T follicular helper cell (primary cell): ENCODE measurements around the gene PXYLP1.
A peak's percentile ranks its signal among the peaks of the same experiment; 100 is the strongest.

Source experiments
- DNase-seq: peaks from one replicate; pipeline ENCODE4 v3.0.0-alpha.2; 2020; ENCODE audit warnings: low read depth

Gene PXYLP1

DNA sequence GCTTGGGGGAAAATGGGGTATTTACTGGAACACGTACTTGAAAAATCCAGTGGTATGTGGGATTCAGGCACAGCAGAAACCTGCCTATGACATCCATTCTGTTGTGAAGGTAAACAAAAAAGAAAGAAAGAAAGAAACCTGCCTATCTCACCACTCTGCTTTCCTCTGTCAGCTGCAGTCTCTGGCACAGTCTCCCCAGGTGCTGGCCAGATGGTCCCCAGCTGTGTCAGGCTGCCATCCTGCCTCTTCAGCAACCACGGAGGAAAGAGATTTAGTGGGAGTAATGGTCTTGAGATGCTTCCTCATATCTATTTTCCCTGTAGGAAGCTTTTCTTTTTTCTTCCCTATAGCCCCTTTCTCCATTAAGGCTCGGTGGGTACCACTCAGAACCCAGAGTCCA is 2.5 kb upstream of the PXYLP1 start:
- no peak for DNase-seq

DNA sequence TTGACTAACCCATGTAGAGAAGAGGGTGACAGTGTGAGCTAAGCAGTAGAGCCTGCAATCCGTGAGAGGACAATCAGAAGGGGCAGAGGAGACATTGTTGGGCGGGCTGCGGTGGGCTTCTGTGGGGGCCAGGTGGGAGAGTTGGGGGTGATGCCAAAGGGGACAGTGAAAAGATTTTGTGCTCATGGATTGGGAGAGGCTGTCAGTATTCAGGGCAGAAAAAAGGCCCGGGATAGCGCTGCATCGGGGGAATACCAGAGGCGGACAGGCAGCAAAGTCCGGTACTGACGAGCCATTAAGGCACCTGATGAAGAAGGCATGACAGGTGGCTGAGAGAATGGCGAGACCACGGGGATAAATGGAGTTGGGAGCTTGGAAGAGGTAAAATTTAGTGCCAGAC is 1.3 kb upstream of the PXYLP1 start:
- DNase-seq, result no peak

GRCh38 chr3:141231952-141232823 is 563 bp downstream of the PXYLP1 start:
- DNase-seq, result no peak

- no peak for DNase-seq
Measured at GRCh38 chr3:141233457-141234161, 2.0 kb downstream of the PXYLP1 start.

- no peak for DNase-seq
Measured at GRCh38 chr3:141234283-141234682, 2.7 kb downstream of the PXYLP1 start.

DNA sequence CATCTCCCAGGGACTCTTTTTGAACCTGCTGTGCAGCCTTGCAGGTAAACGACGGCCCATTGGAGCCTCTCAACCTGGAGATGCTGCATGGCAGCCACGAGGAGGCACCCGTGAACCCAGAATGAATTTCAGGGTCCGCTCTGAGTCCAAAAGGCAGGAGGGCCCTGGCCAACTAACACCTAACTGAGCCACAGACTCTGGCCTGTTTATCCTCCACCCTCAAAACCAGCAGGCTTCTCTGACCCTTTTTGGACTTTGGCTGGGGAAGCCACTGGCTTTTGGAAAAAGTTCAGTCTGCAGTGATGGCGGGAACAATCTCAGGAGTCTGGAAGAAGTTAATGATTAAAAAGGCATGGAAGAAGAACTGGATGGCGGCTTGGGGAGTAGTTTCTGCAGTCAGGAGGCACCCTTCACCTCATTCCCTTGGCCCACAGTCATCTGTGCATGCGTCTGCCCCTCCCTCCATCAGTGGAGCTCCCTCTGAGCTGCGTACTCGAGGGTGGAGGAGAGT is 4.1 kb downstream of the PXYLP1 start:
- no peak for DNase-seq

DNA sequence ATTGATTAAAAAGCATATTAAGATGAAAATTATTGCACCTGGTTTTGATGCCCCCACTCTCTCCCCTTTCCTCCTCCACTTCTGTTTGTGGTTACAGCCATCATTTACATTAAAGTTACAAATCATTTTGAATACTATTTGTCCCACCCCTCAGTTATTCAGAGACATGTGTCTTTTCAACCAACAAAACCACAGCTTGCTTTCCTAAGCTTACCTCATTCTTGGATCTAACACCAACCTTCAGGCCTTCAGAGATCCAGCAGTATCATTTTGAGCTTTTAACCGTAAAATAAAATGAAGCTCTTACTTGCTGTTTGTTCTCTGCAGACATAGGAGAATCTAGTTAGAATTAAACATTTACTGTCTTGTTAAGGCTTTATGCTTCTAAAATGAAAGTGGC is 4.7 kb downstream of the PXYLP1 start:
- DNase-seq, result no peak

DNA sequence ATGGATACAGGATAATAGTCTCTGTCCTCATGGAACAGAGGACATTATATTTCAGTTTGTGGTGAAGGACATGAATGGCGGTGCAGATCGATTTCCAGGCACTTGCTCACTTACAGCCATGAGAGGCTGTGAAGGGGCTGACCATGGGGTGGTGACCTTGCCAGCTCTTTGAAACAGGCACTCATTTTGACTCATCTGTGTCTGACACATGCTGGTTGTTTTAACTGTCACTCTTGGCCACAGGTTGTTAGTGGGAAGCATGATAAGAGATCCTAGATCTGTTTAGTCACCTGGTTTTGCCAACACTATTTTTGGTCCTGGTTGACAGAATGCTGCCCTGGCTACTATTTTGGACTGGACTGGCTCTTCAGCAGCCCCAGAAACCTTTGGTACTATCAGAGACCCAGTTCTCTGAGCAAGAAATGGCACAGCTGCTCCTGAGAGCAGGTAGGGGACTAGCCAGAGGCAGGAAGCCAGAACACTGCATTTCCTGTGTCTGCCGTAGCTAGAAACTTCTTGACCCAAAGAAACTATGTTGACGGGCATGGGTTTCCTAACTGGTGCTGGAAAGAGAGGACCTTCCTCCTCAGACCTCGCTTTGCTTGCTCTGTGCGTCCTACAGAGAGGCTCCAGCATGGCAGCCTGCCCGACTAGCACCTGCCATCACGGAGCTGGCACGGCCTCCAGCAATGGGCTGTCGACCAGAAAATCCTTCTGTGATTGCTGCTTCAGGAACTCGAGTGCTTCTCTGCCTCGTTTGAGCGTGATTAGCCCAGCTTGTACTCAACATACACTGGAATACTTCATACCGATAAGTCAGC is 6.3 kb downstream of the PXYLP1 start:
- no peak for DNase-seq

DNA sequence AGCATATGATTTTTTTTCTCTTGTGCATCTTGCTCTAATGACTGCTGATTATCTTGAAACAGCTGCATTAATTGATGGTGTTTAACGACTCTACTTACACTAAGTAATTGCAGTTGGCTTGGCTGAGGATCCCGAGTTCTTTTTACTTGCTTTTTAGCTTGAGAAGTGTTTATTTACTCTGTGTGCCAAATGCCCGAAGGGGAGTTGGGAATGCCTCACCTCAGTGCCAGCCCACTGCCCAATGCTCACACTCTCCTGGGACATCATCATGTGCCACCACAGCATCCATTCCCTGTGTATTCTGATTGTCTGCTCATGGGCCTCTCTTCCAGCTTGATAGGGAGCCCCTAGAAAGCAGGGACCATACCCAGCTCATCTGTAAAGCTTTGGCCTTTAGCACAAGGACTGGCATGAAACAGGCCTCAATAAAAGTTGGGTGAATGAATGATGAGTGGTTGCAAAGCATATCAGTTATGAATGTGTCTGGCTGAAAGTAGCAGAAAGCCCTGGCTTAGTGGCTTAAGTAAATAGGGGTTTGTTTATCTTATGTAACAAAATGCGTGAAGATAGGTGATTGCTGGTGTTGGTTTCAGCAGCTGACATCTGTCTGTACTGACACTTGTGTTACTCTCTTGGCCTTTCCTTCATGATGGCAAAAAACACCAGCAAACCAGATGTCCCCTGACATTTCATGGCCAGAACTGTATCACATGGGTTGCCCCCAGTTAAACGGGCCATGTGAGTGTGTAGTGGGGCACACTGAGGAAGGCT is 8.1 kb downstream of the PXYLP1 start:
- DNase-seq, result no peak

- DNase-seq, result no peak
Measured at GRCh38 chr3:141240286-141240685, 8.7 kb downstream of the PXYLP1 start.

DNA sequence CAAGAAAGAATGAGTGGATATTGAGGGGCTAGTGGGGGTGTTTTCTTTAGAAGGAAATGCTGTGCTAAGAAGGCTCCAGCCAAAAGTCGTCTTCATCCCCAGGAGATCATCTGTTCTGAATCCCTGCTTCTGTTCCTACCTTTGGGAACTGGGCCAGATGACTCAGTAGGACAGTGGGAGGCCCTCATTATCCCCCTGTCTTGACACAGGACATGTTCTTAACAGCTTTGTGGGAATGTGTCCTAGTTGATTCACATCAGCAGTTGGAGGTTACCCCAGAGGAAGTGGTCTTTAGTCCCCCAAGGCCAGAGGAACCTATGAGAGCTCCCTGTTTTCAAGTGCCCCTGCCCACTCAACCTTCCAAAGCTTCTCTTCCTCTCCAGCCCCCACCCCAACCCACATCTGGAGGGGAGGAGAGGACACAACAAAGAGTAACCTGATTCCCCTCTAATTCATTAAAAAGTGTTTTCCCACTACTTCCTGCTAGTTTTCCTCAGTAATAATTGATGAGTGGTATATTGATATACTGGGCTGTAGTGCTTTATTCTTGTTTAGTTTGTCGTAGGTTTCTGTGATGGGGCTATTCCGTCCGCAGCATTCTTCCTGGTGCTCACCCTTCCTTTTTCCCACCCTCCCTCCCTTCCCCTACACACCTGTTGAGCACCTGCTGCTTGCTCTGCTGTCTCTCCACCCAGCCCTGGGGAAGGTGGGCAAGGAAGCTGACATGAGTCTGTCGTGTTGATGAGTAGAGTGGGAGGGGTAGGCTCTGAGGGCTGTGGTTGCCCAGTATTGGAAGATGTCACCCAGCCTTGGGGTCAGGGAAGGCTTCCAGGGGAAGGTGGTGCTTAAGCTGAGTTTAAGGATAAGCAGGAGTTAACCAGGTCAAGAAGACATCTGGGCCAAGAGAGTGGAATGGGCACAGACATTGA is 9.3 kb downstream of the PXYLP1 start:
- DNase-seq, result no peak

DNA sequence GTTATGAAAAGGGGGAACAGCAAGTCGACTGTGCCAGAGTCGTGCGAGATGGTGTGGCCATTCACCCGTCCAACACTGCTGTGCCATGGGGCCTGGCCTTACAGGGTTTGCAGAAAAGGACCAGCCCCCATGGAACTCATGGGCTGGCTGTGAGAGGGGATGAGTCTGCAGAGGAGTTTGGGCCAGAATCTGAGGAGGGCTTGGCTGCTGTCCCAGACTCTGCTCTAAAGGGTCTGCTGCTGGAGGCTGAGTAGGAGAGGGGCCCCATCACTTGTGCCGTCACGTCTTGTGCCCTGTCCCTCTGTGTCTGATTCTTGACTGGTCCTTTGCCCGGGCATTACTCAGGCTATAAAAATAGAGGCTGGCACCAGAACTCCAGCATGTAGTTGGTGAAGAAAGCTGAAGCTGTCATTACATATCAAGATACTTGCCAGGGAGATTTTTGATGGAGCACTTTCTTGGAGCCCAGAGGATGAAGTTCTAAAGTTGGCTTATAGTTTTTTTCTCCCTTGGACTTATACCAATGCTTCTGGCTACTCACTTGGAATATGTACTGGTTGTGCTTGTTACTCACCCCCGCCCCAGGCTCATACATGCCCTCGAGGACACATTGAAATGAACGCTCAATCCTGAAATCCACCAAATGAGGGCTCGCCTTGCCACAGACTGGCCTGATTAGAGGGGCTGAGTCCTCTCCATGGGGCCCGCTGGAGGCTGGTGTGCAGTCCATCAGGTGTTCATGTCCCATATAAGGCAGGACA is 10.2 kb downstream of the PXYLP1 start:
- DNase-seq, result no peak

DNA sequence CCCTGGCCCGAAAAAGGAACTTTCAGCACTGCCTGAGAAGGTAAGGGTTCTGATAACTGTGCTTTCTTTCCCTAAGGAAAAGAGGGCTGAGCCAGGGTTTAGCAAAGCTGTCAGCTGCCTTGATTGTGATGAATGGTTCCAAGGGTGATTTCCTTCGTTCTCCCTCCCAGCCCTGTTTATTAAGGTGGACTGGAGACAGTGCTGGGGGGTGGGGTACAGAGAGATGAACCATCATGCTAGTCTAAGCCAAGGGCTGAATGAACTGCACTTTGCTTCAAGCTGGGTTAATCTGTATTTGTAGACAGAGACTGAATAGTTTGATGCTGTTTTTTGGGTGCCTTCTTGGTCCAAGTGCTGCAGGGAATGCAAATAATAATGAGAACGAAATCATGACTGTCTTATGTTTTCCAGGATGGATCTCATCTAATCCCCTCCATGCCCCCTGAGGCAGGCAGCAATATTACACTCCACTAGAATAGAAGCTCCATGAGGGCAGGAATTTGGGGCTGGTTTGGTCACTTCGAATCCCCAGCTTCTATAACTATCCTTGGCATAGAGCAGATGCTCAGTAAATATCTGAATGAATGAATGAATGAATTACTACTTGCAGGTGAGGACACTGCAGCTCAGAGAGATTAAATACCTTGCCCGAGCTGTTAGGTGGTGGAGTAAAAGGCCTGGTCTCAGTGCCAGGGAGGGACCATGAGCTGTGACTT is 10.9 kb downstream of the PXYLP1 start:
- DNase-seq, result no peak

- peak; percentile 34 for DNase-seq
Measured at GRCh38 chr3:141243271-141243707, 11.7 kb downstream of the PXYLP1 start.

GRCh38 chr3:141246224-141246957 is 14.8 kb downstream of the PXYLP1 start:
- no peak for DNase-seq

DNA sequence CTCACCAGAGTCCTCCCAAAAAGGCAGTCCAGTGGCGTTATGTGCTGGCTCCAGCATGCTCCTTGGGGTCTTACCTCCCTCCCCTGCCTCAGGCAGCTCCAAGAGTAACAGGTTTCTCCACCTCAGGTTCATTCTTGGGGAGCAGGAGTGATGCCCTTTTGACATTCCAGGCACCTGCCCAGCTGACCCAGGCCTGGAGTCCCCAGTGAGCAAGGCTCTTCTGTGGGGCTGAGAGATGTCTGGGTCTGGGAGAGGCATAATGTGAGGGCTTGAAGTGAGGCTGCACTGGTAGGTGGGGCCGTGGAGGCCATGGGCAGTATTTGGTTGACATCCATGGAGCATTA is 15.3 kb downstream of the PXYLP1 start:
- no peak for DNase-seq

DNA sequence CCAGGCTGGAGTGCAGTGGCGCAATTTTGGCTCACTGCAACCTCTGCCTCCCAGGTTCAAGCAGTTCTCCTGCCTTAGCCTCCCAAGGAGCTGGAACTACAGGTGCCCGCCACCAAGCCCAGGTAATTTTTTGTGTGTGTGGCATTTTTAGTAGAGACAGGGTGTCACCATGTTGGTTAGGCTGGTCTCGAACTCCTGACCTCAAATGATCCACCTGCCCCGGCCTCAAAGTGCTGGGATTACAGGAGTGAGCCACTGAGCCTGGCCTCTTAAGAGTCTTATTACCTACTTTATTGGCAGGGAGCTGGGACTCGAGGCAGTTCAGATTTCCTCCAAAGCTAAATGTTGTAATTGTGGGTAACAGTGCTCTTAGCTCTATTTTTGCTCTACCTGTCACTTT is 16.4 kb downstream of the PXYLP1 start:
- no peak for DNase-seq

DNA sequence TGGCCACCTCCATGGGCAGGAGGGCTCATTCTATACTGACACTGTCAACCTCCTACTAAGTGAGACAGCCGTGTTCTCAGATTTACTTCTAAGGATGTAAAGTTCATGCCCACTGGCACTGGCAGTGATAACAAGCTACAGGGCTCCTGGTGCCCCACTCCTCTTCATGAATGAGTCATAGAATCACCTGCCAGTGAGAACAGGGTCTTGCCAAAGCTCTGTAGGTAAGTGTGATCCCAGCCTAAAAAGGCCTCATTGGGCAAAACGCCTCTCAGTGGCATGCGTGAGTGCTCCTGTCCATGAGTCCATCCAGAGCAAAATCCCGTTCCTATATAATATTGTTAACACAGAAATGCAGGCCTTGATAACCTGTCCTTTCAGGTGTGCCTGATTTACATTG is 17.4 kb downstream of the PXYLP1 start:
- no peak for DNase-seq
